COLO668 (cell line): ENCODE measurements around the gene RPE.

Experiments
- DNase-seq: peaks from one replicate; lab custom pipeline; 2025; ENCODE audit not compliant: unreplicated experiment; lab: John Stamatoyannopoulos, UW

The RPE gene

DNA sequence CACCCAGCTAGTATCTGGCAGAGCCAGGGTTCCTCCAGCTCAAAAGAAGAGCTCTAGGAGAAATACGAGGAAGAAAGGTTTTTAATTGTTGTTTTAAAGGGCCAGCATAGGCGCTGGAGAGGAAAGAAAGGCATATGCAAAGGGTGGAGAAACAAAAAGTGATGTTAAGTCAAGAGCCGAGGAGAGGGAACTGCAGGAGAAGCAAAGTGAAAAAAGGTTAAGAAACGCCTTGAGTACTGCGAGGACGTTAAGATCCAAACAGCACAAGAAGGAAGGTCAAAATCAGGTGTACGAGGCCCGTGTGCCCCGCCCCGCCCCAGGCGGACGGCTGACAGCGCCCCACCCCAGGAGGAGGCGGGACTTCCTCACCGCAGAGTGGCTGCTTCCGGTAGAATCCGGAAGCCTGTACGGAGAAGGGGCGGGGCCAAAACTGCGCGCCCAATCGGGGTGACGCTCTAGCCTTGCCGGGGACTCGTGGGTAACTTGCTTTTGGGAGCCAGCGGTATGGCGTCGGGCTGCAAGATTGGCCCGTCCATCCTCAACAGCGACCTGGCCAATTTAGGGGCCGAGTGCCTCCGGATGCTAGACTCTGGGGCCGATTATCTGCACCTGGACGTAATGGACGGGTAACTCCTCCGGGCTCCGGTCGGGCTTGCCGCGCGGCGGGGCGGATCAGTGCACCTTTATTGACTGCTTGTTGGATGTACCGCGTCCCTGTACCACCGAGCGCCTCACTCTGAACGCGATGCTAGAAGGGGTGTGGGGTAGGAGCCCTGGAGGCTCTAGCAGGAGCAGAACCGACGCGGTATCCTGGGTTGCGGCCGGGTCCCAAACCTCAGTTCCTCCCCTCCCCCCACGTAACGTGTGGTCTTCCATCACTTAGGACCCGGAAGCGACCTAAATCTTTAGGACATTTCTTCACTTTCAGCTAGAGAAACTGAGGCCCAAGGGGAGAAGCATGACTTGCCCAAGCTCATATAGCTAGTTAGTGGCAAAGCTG is at the start of gene RPE:
RPE (plus strand) TSS at position 481 of the 1,000 bp plus-strand sequence; CDS start at position 505, 24 bp downstream.
- peak; percentile 96 for DNase-seq

GRCh38 chr2:209956271-209956670 is 46.2 kb upstream of the RPE start:
- DNase-seq, result no peak

GRCh38 chr2:209958016-209958415 is 44.4 kb upstream of the RPE start:
- no peak for DNase-seq

GRCh38 chr2:209960045-209960444 is 42.4 kb upstream of the RPE start:
- DNase-seq, result no peak

DNA sequence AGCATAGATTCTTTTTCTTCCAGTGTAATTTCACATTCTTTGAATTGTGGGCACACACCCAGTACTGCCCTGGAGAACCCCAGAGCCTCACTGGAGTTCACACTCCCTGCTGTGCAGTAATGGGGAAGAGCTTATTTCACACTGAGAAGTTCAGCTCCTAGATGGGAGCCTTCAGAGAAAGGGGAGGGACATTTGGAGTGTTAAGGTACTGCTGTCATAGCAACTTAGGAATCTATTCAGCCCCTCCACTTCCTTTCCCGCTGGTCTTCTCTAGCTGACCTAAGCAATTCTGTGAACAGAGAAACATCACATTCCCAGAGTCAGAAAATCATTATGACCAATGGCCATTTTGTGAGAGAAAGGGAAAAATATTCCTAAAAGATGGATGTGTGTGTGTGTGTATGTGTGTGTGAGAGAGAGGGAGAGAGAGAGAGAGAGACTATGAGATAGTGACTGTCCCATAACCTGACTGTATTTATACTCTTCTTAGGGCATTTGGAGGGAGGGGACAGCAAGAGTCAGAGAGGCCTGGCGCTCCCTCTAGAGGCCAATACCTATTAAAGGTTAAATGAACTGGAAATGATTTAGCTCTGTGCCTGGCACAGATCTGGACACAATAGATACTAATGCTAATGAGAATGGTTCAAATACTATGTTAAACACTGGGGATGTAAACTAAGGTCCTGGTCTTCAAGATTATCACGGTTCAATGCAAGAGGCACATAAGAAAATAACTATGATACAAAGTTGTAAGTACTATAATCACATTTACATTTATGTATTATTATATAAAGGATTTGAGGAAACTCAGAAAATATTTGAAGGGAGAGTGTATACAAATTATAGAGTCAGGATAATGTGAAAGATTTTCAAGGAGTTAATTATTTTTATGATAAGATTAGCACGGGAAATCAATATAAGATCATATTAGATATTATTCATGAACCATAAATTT is 41.5 kb upstream of the RPE start:
- DNase-seq, result peak; percentile 26

DNA sequence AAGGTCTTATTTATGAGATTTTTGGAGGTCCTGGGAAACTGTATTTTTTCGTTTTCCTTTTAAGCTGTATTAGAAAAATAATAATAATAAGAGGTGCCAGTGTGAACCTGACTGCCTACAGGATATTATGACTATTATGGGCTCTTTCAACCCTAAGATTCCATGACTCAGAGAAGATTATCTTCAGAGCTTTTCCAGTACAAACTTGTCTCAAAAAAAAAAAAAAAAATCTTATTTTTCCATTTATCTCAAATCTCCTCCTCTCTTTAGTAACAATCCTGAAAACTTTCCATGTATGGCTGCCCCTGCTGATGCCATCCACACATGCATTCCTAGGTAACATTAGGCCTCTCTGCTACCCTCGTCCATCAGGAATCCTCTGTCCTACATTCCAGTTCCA is 36.7 kb upstream of the RPE start:
- no peak for DNase-seq

DNA sequence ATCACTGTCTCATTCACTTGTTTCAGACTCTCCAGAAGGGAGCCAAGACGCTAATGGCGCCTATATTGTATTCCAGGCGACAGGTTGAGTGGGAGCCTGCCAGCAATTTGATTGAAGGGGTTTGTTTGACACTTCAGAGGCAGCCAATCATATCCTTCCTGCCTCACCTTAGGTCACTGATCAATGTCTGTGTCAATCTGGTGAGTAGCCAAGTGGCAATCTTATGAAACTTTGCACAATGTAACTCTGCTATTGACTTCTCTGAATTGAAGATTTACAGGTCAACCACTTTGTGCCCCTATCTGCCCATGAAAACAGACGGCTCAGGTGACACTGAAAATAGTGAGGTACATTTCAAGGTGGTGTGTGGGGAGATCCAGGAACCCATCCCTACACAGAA is 32.7 kb upstream of the RPE start:
- no peak for DNase-seq

DNA sequence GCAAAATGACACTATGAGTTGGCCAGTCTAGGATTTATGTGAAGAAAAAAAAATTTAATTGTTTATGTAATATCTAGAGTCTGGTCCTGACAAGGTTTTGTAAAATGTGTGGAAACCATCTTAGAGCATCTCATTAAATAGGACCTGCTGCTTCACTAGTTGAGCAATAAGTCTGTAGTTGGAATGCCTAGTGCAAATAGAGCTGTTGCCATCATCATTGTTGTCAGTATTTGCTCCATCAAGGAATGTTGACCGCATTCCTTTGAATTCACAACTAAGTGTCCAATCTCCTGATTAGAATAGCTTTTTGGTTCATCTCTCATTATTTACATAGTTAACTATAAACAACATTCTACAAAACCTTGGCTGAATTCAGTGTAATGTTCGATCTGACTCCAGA is 32.2 kb upstream of the RPE start:
- DNase-seq, result no peak

DNA sequence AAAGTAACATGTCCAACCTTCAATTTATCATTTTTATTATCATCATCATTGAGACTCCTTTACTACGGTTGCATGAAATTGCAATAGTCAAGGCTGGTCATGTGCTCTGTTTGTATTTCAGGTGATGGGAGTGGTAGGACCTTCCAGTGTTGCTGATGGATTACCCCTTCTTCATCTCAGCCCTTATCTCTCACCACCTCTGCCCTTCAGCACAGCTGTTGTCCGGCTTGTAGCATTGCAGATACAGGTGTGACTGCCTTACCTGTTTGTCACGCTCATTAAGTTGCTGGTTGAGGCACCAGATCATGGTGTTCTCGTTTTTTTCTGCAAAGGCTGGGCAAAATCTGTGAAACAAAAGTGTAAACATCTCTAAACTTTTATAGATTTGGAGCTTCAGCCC is 31.7 kb upstream of the RPE start:
- no peak for DNase-seq

- DNase-seq, result no peak
Observed at GRCh38 chr2:209973328-209973727, 29.1 kb upstream of the RPE start.

- DNase-seq, result no peak
Observed at GRCh38 chr2:209974576-209974975, 27.9 kb upstream of the RPE start.

DNA sequence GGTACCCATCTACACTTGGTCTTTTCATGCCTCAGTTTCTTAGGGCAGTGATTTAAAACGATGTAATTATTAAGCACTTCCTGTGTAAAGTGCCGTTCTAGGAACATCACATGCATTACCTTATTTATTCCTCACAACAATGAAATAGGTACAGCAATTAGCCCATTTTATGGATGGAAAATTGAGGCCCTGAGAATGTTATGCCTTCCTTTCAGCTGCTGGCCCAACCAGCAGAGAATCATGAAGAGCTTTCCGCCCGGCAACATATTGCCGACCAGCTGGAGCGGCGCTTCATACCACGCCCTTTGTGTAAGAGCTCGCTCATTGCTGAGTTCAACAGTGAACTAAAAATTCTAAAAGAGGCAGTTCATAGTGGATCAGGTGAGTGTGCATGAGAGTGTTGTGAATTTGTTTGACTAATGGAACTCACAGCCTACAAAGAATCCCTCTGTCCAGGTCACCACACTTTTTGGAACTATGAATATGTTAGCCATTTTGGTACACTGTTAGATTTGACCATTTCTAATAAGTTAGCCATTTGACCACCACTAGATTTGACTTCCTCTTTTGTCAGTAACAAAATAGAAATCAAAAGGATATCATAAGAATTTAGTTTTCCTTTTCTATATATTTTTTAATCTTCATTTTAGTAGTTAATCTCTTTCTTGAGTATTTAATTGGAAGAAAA is 25.6 kb upstream of the RPE start:
- DNase-seq, result no peak

DNA sequence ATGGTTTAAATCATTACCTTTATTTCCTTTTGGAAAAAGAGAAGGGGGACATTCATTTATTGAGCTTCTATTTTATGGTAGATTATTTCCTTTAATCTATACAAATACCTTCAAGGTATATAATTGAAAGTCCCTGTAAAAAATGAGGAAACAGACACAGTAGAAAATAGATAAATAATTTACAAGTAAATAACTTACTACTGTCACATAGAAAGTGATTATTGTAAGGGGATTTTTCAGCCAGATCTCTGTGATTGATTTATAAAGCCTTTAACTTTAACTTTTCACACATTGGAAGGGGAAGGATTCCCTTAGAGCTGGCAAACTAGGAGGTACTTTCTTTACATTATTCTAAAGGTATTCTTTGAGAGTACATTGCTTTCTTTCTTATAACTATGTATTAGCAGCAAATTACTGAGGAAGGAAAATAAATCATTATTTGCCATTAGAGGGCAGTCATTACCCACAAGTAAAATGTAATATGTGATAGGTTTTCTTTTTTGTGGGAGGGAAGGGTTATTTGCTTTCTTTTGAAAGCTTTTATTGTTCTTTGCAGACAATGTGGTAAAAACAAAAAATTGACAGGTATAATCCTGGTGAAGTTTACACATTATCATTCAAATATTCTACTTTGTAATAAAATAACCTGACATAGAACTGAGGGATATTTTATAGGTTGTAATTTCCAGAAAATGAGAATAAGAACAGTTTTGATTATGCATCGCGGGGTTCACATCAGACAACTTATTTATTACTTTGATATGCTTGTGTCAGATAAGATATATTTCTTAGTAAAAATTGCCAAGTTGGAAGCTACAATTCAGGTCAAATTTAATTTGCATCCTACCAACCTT is 24.8 kb upstream of the RPE start:
- no peak for DNase-seq

- no peak for DNase-seq
Observed at GRCh38 chr2:209984291-209984690, 18.1 kb upstream of the RPE start.

GRCh38 chr2:209985874-209986273 is 16.6 kb upstream of the RPE start:
- no peak for DNase-seq

GRCh38 chr2:209986415-209986814 is 16.0 kb upstream of the RPE start:
- no peak for DNase-seq

DNA sequence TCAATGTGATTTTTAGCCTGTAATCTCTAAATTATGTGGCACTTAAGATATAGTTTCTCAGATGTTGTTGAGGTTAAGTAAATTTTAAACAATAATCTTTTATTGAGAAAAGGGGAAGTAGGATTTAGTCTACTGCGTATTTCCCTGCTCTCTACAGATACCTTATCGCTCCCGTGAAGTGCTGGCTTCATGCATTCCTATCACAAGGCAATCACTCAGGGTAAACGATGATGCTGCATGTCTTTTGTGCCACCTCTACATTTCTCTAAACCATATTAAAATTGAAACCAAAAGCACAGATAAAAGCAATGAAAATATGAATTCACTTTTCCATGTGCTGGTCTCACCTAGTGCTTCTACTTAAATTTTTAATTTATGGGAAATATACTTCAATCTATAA is 14.4 kb upstream of the RPE start:
- DNase-seq, result no peak

DNA sequence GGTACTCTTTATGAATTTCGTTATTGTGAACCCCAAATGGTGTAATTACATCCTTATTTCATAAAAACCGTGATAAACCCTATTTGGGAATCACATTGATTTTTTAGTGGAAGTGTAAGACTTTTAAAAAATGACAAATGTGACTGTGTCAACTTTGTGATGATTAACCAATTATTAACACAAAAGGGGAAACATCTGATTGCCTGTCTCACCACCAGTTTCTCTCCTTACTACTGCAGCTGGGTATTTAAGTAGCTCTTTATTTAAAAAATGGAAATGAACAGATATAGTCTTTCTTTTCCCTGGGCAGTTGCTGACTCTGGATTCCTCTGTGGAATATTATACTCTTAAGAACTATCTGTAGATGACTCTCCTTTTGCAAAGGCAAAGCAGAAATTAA is 11.6 kb upstream of the RPE start:
- DNase-seq, result no peak

GRCh38 chr2:209993968-209994367 is 8.5 kb upstream of the RPE start:
- DNase-seq, result no peak

DNA sequence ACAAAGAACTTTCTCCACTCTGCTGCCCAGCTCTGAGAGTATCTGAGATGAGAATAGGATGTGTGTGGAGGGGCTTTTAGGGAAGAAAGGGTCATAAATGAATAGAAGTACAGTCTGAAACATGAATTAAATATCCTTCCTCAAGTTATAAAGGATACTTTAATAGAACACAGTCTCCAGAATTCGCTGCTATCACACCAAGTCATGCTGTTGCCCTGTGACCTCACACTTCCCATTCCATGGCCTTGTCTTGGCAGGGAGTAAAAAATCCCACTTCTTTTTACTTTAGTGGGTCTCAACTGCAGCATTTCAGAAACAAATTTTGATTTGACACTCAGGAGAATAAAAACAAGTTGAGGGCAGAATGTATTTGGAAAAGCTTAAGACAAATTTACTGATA is 3.8 kb upstream of the RPE start:
- DNase-seq, result no peak
